Hepatocyte (in vitro differentiated cells): Measurements from ENCODE around the gene ATP1B2. TPM values are rescaled to one million over a fixed set of nuclear protein-coding genes. Genes with fewer than 3 reads are reported as not detected.
A peak's percentile ranks its signal among the peaks of the same experiment; 100 is the strongest.

Source experiments
- DNase-seq: peaks from one replicate; pipeline ENCODE4 v3.0.0-alpha.2; 2016; ENCODE audit warnings: low spot score
- H2AFZ ChIP-seq: fragments of 200-600 bp; sonication (generic); 2 replicates; pipeline ENCODE4 v1.6.0; 2016; ENCODE audit warnings: antibody characterized with exemption, mild to moderate bottlenecking
- H3K27ac ChIP-seq: fragments of 200-600 bp; sonication (generic); 2 replicates; pipeline ENCODE4 v1.5.1; 2016; ENCODE audit warnings: mild to moderate bottlenecking
- H3K27me3 ChIP-seq: fragments of 200-600 bp; sonication (generic); 2 replicates; pipeline ENCODE4 v1.6.1; 2016
- H3K36me3 ChIP-seq: fragments of 200-600 bp; sonication (generic); replicated peaks from 2 replicates; pipeline ENCODE4 v1.5.1; 2016; ENCODE audit warnings: low read depth; ENCODE audit not compliant: insufficient read depth
- H3K4me1 ChIP-seq: fragments of 200-600 bp; sonication (generic); 2 replicates; pipeline ENCODE4 v1.5.1; 2016; ENCODE audit warnings: mild to moderate bottlenecking, moderate library complexity; ENCODE audit not compliant: insufficient read depth
- H3K4me2 ChIP-seq: fragments of 200-600 bp; sonication (generic); 2 replicates; pipeline ENCODE4 v1.6.0; 2016
- H3K4me3 ChIP-seq: fragments of 200-600 bp; sonication (generic); 2 replicates; pipeline ENCODE4 v1.5.1; 2016; ENCODE audit warnings: mild to moderate bottlenecking
- H3K79me2 ChIP-seq: fragments of 200-600 bp; sonication (generic); 2 replicates; pipeline ENCODE4 v1.6.0; 2017; ENCODE audit warnings: mild to moderate bottlenecking
- H3K9me2 ChIP-seq: fragments of 200-600 bp; sonication (generic); replicated peaks from 2 replicates; pipeline ENCODE4 v1.6.0; 2017; ENCODE audit warnings: mild to moderate bottlenecking; ENCODE audit not compliant: insufficient read depth
- H3K9me3 ChIP-seq: fragments of 200-600 bp; sonication (generic); 2 replicates; pipeline ENCODE4 v1.5.1; 2016; ENCODE audit warnings: low read depth, mild to moderate bottlenecking
- H4K20me1 ChIP-seq: fragments of 200-600 bp; sonication (generic); 2 replicates; pipeline ENCODE4 v1.6.0; 2016; ENCODE audit warnings: mild to moderate bottlenecking; ENCODE audit not compliant: insufficient read depth, poor library complexity, severe bottlenecking
- EZH2 ChIP-seq: fragments of 200-600 bp; sonication (generic); IDR thresholded peaks from 2 replicates; pipeline ENCODE4 v1.6.1; 2016; ENCODE audit warnings: antibody characterized with exemption, mild to moderate bottlenecking, borderline replicate concordance
- EZH2phosphoT487 ChIP-seq: fragments of 200-600 bp; sonication (generic); IDR thresholded peaks from one replicate; pipeline ENCODE4 v1.6.1; 2018; ENCODE audit warnings: antibody characterized with exemption, mild to moderate bottlenecking, low read depth, moderate library complexity; ENCODE audit not compliant: unreplicated experiment, severe bottlenecking
- WGBS: methylation state at CpG from one replicate; pipeline ENCODE4 v1.1.6; 2016; ENCODE audit warnings: low lambda C conversion rate; ENCODE audit errors: missing lambda C conversion rate; 5-methylcytosine and 5-hydroxymethylcytosine counted together
- polyA plus RNA-seq: library from polyadenylated mRNA; unstranded; fragments of >200 nt; fragmentation: Nextera tagmentation; extraction: Ambion mirVana; gene quantifications from 2 replicates; pipeline ENCODE4 v1.2.1, GENCODE V29; 2016
- total RNA-seq: library from RNA; depleted of rRNA; stranded (reverse); fragments of >200 nt; gene quantifications from 2 replicates; pipeline ENCODE4 v1.2.3, GENCODE V29; 2014
- TF ChIP-seq, protein P1 (sequence below): fragments of 200-600 bp; sonication (generic); IDR thresholded peaks from 2 replicates; pipeline ENCODE4 v1.5.1; 2016; ENCODE audit warnings: antibody characterized with exemption, mild to moderate bottlenecking; ENCODE audit not compliant: poor library complexity

The ATP1B2 gene
- total and polyA plus RNA-seq, 2 experiments from 2014 or later: 0.23 to 2.5 TPM

DNA sequence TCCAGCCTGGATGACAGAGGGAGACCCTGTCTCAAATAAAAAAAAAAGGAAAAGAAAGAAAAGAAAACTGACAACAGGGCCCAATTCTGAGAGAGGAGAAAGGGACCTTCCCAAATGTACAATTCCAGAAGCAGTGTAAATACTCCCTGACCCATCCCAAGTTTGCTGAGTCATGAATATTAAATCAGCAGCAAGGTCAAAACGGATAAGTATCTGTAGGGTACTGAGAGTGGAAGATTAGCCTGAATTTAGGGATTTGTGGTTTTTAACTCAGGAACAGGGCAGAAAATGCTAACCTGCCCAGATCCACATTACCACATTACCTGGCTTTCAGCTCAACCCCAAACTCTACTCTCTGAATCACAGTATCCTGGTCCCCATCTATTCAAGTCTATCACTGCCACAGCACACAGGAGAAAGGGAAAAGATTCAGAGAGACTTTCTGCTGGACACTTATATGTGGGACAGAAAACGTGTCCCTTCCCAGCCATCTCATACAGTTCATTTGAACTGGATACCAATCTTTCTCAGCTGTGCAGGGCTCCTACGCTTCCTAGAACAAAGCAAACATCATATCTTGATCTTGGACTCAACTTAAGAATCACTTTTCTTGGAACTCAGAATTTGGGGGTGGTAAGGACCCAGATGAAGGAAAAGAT lies 39.0 kb upstream of the ATP1B2 start:
- Histone ChIP-seq H3K4me2 (peak overlapping the region; percentile 92), H4K20me1 (peaks cover 48% of the 10 kb centered on the region)
- WGBS: 63% methylated on average over 3 of the region's 3 CpGs

DNA sequence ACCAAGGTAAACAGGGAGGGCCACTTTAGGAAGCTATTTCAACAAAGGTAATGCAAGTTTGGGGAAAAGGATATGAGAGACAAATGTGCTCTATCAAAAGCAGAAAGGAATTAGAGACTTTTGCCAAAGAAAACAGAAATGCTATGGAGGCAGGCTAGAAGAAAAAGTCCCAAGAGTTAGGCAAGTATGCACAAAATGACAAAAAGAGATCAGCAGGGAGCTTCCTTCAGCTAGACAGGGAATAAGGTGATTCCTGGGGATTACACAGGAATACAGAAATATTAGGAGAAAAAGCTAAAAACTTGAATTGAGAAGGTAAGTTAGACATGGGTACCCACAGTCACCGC lies 38.5 kb upstream of the ATP1B2 start:
- WGBS: 94% methylated on average over 1 of the region's 1 CpG
- Histone ChIP-seq H3K36me3 (no peaks in the 10 kb centered on the region), H3K4me1 (peaks cover 10% of the 10 kb centered on the region), H2AFZ (no peak overlapping the region), H3K4me3 (no peak overlapping the region), H3K9me2 (no peaks in the 10 kb centered on the region), H3K27ac (no peak overlapping the region), H4K20me1 (peaks cover 47% of the 10 kb centered on the region), H3K4me2 (peak overlapping the region; percentile 92), H3K27me3 (no peaks in the 10 kb centered on the region), H3K79me2 (peaks cover 69% of the 10 kb centered on the region), H3K9me3 (no peaks in the 10 kb centered on the region)
- no peak for DNase-seq
- TF ChIP-seq EZH2phosphoT487 (no peak), EZH2 (no peak)
- TF ChIP-seq, protein P1, sequence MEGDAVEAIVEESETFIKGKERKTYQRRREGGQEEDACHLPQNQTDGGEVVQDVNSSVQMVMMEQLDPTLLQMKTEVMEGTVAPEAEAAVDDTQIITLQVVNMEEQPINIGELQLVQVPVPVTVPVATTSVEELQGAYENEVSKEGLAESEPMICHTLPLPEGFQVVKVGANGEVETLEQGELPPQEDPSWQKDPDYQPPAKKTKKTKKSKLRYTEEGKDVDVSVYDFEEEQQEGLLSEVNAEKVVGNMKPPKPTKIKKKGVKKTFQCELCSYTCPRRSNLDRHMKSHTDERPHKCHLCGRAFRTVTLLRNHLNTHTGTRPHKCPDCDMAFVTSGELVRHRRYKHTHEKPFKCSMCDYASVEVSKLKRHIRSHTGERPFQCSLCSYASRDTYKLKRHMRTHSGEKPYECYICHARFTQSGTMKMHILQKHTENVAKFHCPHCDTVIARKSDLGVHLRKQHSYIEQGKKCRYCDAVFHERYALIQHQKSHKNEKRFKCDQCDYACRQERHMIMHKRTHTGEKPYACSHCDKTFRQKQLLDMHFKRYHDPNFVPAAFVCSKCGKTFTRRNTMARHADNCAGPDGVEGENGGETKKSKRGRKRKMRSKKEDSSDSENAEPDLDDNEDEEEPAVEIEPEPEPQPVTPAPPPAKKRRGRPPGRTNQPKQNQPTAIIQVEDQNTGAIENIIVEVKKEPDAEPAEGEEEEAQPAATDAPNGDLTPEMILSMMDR: no peak

More for the DNA sequence above, 39.0 kb upstream of the ATP1B2 start:
- Histone ChIP-seq H3K9me2 (no peaks in the 10 kb centered on the region), H3K4me3 (no peak overlapping the region), H3K9me3 (no peaks in the 10 kb centered on the region), H3K27me3 (no peaks in the 10 kb centered on the region), H3K4me1 (peaks cover 10% of the 10 kb centered on the region), H3K36me3 (no peaks in the 10 kb centered on the region), H3K27ac (no peak overlapping the region), H2AFZ (no peak overlapping the region), H3K79me2 (peaks cover 74% of the 10 kb centered on the region)
- DNase-seq: no peak
- no peak for TF ChIP-seq EZH2

DNA sequence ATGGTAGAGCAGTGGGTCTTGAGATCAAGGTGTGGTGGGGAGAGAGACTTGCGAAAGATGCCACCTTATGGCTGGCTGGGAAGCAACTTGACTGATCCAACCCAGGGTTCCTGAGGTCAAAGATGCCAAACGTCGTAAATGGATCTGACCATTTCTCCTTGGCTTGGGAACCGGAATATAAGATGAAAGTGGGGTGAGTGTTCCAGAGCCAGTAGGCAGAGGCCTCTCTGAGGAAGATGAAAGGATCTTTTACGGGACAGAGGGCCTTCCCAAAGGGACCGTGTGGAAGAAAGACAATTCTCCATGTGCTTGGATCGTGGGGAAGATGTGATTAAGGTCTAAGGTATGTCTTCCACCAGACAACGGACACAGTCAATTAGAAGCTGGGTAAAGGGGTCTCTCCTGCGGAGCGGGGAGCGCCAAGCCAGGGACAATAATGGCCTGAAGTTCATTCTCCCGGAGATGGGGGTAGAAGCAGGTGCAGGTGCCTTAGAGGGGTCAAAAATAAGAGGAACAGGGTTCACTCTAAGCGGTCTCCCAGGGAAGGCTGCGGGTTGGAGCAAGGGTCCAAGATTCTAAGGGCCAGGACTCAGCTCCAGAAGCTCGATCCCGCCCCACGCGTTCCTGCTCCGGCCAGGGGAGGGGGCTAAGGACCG lies 36.8 kb upstream of the ATP1B2 start:
- Histone ChIP-seq H3K9me2 (no peaks in the 10 kb centered on the region), H3K27ac (peak overlapping the region; percentile 71), H3K27me3 (no peaks in the 10 kb centered on the region), H3K36me3 (no peaks in the 10 kb centered on the region), H3K4me2 (peak overlapping the region; percentile 92), H3K9me3 (no peaks in the 10 kb centered on the region), H3K79me2 (peaks cover 53% of the 10 kb centered on the region), H3K4me3 (peak overlapping the region; percentile 65), H3K4me1 (peaks cover 10% of the 10 kb centered on the region), H4K20me1 (peaks cover 33% of the 10 kb centered on the region), H2AFZ (no peak overlapping the region)
- WGBS: 7% methylated on average over 18 of the region's 20 CpGs
- TF ChIP-seq, protein P1: no peak
- TF ChIP-seq EZH2phosphoT487 (no peak), EZH2 (no peak)
- DNase-seq: no peak

DNA sequence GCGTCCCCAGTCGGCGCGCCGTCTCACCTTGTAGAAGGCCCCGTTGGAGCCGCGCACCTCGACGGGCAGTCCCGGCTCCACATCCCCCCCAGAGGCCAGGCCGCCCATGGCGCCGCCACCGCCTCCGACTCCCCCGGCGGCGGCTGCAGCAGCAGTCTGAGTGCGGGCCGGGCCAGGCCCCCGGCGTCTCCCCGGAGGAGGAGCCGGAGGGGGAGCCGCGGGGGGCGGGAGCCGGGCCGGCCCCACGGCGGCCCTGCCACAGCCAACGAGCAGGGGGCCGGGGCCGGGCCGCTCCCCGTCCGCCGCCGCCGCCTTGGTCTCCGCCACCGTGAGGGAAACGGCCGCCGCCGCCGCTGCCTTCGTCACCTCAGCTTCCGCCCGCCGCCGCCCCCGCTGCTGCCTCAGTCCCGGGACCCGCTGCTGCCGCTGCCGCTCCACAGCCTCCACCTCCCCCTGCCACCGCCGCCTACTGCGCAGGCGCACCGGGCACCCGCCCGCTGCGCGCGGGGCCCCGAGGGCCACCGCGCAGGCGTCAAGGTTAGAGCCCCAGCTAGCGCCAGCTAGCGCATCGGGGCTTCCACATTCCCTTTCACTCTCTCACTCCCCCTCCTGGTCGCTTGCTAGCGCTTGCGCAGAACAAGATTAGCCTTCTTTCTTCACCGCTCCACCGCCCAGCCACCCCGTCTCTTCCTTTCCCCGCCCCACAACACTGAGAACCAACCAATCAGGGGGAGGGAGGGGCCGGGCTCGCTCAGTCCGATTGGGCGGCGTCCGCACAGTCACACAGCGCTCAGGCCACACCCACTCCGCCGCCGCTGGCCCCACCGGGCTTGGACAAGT lies 36.1 kb upstream of the ATP1B2 start, which contains the start of gene FXR2:
Gene FXR2, minus strand, starts transcription at position 473 of the 840 bp plus-strand sequence. Its CDS starts 365 bp downstream, at position 108.
- peak; percentile 100 for DNase-seq
- peak within 1 kb of the TSS; percentile 75 for H3K27ac ChIP-seq
- peaks cover 10% of the 10 kb centered on the region for H3K4me1 ChIP-seq
- peak within 1 kb of the TSS; percentile 53 for H2AFZ ChIP-seq
- WGBS: 2% methylated on average over 51 of the region's 93 CpGs
- H3K36me3 ChIP-seq: no peaks in the 10 kb centered on the region
- H3K4me3 ChIP-seq: peak within 1 kb of the TSS; percentile 65
- H4K20me1 ChIP-seq: peaks cover 31% of the 10 kb centered on the region
- no peak for TF ChIP-seq EZH2phosphoT487
- TF ChIP-seq, protein P1: peak; percentile 63
- no peak for TF ChIP-seq EZH2
- H3K9me2 ChIP-seq: no peaks in the 10 kb centered on the region
- H3K9me3 ChIP-seq: no peaks in the 10 kb centered on the region
- peak within 1 kb of the TSS; percentile 92 for H3K4me2 ChIP-seq
- H3K79me2 ChIP-seq: peaks cover 45% of the 10 kb centered on the region
- H3K27me3 ChIP-seq: no peaks in the 10 kb centered on the region
